SK-N-DZ (cell line): Measurements from ENCODE around the gene RNF144A.

Experiments
- DNase-seq: peaks from one replicate; pipeline ENCODE4 v3.0.0-alpha.2; 2015; ENCODE audit warnings: low spot score

The RNF144A gene

GRCh38 chr2:7041421-7041820 lies 124.2 kb downstream of the RNF144A start:
- no peak for DNase-seq

DNA sequence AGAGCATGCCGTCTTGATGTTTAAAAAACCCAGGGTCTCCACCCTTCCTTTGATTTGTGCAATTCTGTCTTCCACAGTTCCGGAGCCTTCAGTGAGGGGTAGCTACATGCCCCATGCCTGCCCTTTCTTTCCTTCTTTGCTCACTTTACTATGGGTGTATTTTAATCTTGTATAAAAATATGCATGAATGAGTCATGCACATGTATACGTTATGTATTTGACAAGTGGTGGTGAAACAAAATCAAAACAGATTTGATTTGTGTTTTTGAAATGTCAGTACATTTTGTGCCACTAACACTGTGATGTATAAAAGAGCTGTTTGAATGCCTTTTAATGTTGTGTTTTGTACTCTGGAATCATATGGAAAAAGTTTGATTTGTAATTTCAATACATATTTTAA lies 126.5 kb downstream of the RNF144A start:
- no peak for DNase-seq

GRCh38 chr2:7044253-7045250 lies 127.3 kb downstream of the RNF144A start:
- peak; percentile 57 for DNase-seq

- no peak for DNase-seq
Measured at GRCh38 chr2:7045601-7046590, 128.7 kb downstream of the RNF144A start.

GRCh38 chr2:7047661-7048060 lies 130.4 kb downstream of the RNF144A start:
- DNase-seq: no peak

- no peak for DNase-seq
Measured at GRCh38 chr2:7048762-7049294, 131.6 kb downstream of the RNF144A start.

- no peak for DNase-seq
Measured at GRCh38 chr2:7052404-7052803, 135.2 kb downstream of the RNF144A start.

GRCh38 chr2:7053650-7054265 lies 136.5 kb downstream of the RNF144A start:
- peak; percentile 65 for DNase-seq

GRCh38 chr2:7057865-7058400 lies 140.7 kb downstream of the RNF144A start:
- DNase-seq: peak; percentile 79

DNA sequence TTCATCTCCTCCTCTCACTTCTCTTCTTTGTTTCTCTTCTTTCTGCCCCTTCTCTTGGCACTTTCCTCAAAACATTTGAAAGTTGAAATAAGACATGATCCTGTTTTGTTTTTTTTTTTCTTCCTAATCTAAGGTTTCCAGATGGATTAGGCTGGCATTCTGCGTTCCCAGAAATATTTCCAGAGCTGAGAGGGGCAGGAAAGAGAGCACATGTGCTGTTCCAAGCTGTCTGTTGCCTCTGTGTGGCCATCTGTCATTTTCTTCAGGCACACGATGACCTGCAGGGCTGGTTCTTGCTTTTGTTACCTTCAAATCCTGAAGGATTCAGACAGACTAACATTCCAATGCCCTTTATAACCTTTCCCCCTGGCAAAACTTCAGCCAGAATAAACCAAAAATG lies 142.9 kb downstream of the RNF144A start:
- no peak for DNase-seq

DNA sequence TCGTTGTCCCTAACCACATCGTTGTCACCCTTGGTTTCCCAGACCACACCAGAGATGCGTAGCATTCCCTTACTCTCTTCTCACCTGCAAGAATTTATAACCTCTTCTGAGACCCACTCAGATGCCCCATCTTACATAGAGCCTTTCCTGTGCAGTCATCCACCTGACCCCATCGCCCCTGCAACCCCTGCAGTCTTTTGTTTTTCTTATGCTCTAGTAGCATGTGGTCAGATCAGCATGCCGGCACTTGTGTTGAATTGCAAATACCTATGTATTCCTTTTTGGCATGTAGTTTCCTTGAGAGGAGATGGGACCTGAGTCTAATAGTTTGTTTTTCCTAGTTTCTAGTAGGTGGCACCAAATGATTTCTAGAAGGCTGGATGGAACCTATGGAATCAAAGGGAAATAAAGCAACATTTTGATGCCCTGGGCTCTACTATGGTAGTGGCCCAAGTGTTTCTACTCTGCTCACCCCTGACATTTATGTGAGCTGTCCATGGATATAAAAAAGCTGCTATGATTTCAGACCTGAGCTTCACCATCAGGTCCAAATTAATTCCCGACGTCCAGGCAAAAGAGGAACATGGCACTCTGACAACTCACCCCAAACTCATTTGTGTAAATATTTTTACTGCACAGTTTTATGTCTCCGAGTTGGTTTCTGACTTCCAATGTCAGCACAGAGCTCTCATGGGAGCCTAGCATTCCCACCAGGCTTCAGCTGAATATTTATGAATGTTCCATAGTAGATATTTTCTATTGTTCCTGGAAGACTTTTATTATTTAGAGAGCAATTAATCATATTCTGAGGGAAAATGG lies 143.6 kb downstream of the RNF144A start:
- no peak for DNase-seq

- no peak for DNase-seq
Measured at GRCh38 chr2:7061450-7061789, 144.2 kb downstream of the RNF144A start.

DNA sequence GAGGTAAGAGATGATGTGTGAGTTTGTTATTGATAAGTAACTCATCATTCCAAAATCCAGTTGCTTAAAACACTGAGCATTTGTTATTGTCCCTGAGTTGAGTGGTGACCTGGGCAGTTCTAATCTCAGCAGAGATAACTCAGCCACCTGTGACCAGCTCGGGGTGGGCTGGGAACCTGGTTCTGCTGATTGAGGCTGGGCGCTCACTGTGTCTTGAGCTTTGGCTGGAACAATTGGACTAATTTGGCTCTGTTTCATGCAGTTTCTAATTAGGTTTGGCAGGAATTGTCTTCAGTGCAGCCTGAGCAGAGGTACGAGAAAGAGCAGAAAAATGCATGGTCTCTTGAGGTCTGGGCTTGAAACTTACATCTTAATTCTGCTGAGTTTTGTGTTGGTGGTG lies 144.7 kb downstream of the RNF144A start:
- DNase-seq: peak; percentile 97

GRCh38 chr2:7063789-7064188 lies 146.6 kb downstream of the RNF144A start:
- DNase-seq: no peak

- no peak for DNase-seq
Measured at GRCh38 chr2:7068457-7068856, 151.2 kb downstream of the RNF144A start.

- DNase-seq: peak; percentile 98
Measured at GRCh38 chr2:7070483-7070882, 153.3 kb downstream of the RNF144A start.

DNA sequence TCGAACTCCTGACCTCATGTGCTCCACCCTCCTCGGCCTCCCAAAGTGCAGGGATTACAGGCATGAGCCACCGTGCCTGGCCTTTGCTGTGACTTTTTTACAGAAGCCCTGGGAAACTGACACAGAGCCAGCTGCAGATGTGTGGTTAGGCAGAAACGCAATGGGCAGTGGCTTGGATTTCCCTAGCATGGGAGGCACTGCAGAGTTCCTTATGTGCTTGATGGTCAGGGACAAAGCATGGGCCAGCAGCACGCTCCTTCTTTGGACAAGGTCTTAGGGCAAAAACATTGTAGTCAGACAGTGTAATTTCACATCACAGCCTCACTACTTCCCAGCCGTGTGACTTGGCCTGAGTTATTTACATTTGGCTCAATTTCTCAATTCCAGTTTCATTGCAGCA lies 153.9 kb downstream of the RNF144A start:
- no peak for DNase-seq

GRCh38 chr2:7071916-7072556 lies 154.8 kb downstream of the RNF144A start:
- no peak for DNase-seq

DNA sequence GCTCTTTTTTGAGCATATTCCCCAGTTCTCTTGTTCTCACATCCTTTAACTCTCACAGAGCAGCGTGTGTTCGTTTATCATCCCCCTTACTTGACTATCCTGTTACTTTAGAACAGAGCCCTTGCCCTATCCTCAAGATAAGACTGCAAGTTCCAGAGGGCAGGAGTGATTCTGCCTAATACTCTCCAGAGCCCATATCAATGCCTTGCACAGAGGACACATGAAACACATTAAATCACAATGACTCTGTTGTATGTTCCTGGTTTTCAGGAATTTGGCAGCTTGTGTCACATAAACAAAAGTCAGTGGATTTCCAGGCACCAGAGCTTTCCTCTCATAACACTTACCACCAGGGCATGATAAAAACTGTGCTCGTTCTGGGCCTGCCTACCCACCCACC lies 156.7 kb downstream of the RNF144A start:
- DNase-seq: no peak

- DNase-seq: no peak
Measured at GRCh38 chr2:7075834-7076233, 158.6 kb downstream of the RNF144A start.
